Measurements from ENCODE around the gene CLEC20A. TPM values are rescaled to one million over a fixed set of nuclear protein-coding genes. Genes with fewer than 3 reads are reported as not detected.

The CLEC20A gene
- total RNA-seq, 2 donors from 2014 or later: 3.0 TPM; not detected in 1

- ATAC-seq (ENCODE audit: insufficient number of reproducible peaks, low FRiP score, low read depth): no peak
- TF ChIP-seq, protein P1, sequence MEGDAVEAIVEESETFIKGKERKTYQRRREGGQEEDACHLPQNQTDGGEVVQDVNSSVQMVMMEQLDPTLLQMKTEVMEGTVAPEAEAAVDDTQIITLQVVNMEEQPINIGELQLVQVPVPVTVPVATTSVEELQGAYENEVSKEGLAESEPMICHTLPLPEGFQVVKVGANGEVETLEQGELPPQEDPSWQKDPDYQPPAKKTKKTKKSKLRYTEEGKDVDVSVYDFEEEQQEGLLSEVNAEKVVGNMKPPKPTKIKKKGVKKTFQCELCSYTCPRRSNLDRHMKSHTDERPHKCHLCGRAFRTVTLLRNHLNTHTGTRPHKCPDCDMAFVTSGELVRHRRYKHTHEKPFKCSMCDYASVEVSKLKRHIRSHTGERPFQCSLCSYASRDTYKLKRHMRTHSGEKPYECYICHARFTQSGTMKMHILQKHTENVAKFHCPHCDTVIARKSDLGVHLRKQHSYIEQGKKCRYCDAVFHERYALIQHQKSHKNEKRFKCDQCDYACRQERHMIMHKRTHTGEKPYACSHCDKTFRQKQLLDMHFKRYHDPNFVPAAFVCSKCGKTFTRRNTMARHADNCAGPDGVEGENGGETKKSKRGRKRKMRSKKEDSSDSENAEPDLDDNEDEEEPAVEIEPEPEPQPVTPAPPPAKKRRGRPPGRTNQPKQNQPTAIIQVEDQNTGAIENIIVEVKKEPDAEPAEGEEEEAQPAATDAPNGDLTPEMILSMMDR (IDR thresholded peaks at IDR 0.05): no peak
- no peak overlapping the region for H3K4me3 ChIP-seq
- no peaks in the 10 kb centered on the region for H3K4me1 ChIP-seq (ENCODE audit: control insufficient read depth in 1 of 2, low read depth in 2 of 2)
- no peaks in the 10 kb centered on the region for H3K27me3 ChIP-seq (replicated peaks; ENCODE audit: insufficient read depth)
- DNase-seq (ENCODE audit: low spot score): no peak
- no peaks in the 10 kb centered on the region for H3K9me3 ChIP-seq
- no peak overlapping the region for H3K27ac ChIP-seq
- no peaks in the 10 kb centered on the region for H3K36me3 ChIP-seq
Measured at GRCh38 chr1:178520803-178521202, 24.0 kb upstream of the CLEC20A start.

DNA sequence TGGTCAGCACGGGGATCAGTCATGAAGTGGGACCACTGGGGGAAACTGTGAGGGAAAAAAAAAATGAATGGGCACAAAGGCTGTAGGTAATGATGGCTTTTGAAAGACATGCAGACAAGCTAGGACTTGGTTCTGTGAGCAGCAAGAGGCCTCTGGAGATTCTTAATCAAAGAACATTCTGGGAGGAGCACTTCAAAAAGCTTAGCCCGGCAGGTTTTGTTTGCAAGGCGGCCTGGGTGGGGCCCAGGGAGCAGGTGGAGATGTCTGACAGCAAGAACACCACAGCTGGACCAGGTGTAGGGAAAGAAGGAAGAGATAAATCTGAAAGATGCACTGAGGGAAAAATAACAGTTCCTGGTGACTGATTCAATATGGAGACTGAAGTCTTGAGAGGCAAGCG lies 22.1 kb upstream of the CLEC20A start:
- ATAC-seq (ENCODE audit: insufficient number of reproducible peaks, low FRiP score, low read depth) (no peak), DNase-seq (ENCODE audit: low spot score) (no peak)
- Histone ChIP-seq H3K4me1 (ENCODE audit: control insufficient read depth in 1 of 2, low read depth in 2 of 2) (no peaks in the 10 kb centered on the region), H3K36me3 (no peaks in the 10 kb centered on the region), H3K4me3 (no peak overlapping the region), H3K27me3 (replicated peaks; ENCODE audit: insufficient read depth) (no peaks in the 10 kb centered on the region), H3K27ac (no peak overlapping the region), H3K9me3 (no peaks in the 10 kb centered on the region)
- TF ChIP-seq, protein P1 (IDR thresholded peaks at IDR 0.05): no peak

GRCh38 chr1:178516110-178516509 lies 19.3 kb upstream of the CLEC20A start:
- DNase-seq (ENCODE audit: low spot score) (no peak), ATAC-seq (ENCODE audit: insufficient number of reproducible peaks, low FRiP score, low read depth) (no peak)
- no peaks in the 10 kb centered on the region for H3K36me3 ChIP-seq
- no peaks in the 10 kb centered on the region for H3K9me3 ChIP-seq
- H3K27me3 ChIP-seq (replicated peaks; ENCODE audit: insufficient read depth): no peaks in the 10 kb centered on the region
- H3K4me3 ChIP-seq: no peak overlapping the region
- no peaks in the 10 kb centered on the region for H3K4me1 ChIP-seq (ENCODE audit: control insufficient read depth in 1 of 2, low read depth in 2 of 2)
- TF ChIP-seq, protein P1 (IDR thresholded peaks at IDR 0.05): no peak
- no peak overlapping the region for H3K27ac ChIP-seq

GRCh38 chr1:178513278-178513983 lies 16.7 kb upstream of the CLEC20A start:
- Histone ChIP-seq H3K4me1 (ENCODE audit: control insufficient read depth in 1 of 2, low read depth in 2 of 2) (no peaks in the 10 kb centered on the region), H3K4me3 (no peak overlapping the region), H3K27me3 (replicated peaks; ENCODE audit: insufficient read depth) (no peaks in the 10 kb centered on the region), H3K36me3 (no peaks in the 10 kb centered on the region), H3K9me3 (no peaks in the 10 kb centered on the region), H3K27ac (no peak overlapping the region)
- no peak for DNase-seq (ENCODE audit: low spot score)
- TF ChIP-seq, protein P1 (IDR thresholded peaks at IDR 0.05): no peak
- ATAC-seq (ENCODE audit: insufficient number of reproducible peaks, low FRiP score, low read depth): no peak

GRCh38 chr1:178512566-178513277 lies 16.0 kb upstream of the CLEC20A start, which contains the start of gene TEX35:
Gene TEX35, plus strand, starts transcription at chr1:178513109. Its CDS starts 80 bp downstream, at chr1:178513189.
- no peaks in the 10 kb centered on the region for H3K36me3 ChIP-seq
- no peaks in the 10 kb centered on the region for H3K4me1 ChIP-seq (ENCODE audit: control insufficient read depth in 1 of 2, low read depth in 2 of 2)
- DNase-seq (ENCODE audit: low spot score) (no peak), ATAC-seq (ENCODE audit: insufficient number of reproducible peaks, low FRiP score, low read depth) (no peak)
- no peak within 1 kb of the TSS for H3K27ac ChIP-seq
- no peak within 1 kb of the TSS for H3K4me3 ChIP-seq
- H3K9me3 ChIP-seq: no peaks in the 10 kb centered on the region
- TF ChIP-seq, protein P1 (IDR thresholded peaks at IDR 0.05): no peak
- H3K27me3 ChIP-seq (replicated peaks; ENCODE audit: insufficient read depth): no peaks in the 10 kb centered on the region

All from thoracic aorta (tissue), 2 donors.